ENCODE measurements around the gene ADGRV1. TPM values are rescaled to one million over a fixed set of nuclear protein-coding genes. Genes with fewer than 3 reads are reported as not detected.

The ADGRV1 gene
- polyA plus RNA-seq, 1 donor from 2014 or later: 3.7 TPM

DNA sequence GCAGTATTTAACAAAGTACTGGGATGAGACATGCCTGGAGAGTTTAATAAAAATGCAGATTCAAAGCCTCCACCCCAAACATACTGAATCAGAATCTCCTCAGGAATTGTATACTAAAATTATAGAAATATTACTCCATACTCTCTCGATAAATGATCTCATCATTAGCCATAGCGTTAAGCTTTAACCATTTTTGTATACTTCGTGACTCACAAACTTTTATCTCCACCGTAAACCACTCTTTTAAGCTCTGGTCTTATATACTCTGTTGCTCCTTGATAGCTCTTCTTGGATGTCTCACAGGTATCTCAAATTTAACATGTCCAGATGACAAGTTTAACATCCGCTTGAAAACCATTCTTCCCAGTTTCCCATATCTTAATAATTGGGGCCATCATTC is 327.8 kb downstream of the ADGRV1 start:
- Histone ChIP-seq H2AFZ (ENCODE audit: low read depth, low read length) (no peak overlapping the region), H3K4me2 (ENCODE audit: low read length) (no peak overlapping the region), H3K27ac (ENCODE audit: low read length) (no peak overlapping the region), H3K27me3 (ENCODE audit: insufficient read depth, low read depth, low read length) (no peaks in the 10 kb centered on the region), H3F3A (ENCODE audit: insufficient read depth, low read length, poor library complexity, severe bottlenecking) (no peaks in the 10 kb centered on the region), H4K20me1 (ENCODE audit: insufficient read depth) (no peaks in the 10 kb centered on the region), H3K4me3 (ENCODE audit: low read length) (no peak overlapping the region), H3K9me2 (ENCODE audit: insufficient read depth, low read length) (no peaks in the 10 kb centered on the region), H3K79me2 (replicated peaks; ENCODE audit: insufficient read depth, low read length) (no peaks in the 10 kb centered on the region), H3K9me3 (ENCODE audit: low read length) (no peaks in the 10 kb centered on the region), H3K9ac (ENCODE audit: low read length) (no peak overlapping the region), H3K36me3 (ENCODE audit: insufficient read depth, low read length) (no peaks in the 10 kb centered on the region)
- TF ChIP-seq EZH2 (IDR thresholded peaks at IDR 0.05; ENCODE audit: borderline replicate concordance, insufficient read depth, low read length, poor library complexity, severe bottlenecking) (no peak), RAD21 (conservative IDR thresholded peaks at IDR 0.05) (no peak), POLR2AphosphoS5 (IDR thresholded peaks at IDR 0.05) (no peak), MXI1 (conservative IDR thresholded peaks at IDR 0.05; ENCODE audit: poor library complexity, severe bottlenecking) (no peak), CTCF (IDR thresholded peaks at IDR 0.05; ENCODE audit: poor library complexity, severe bottlenecking) (no peak), EP300 (conservative IDR thresholded peaks at IDR 0.05; ENCODE audit: poor library complexity, severe bottlenecking) (no peak), SMC3 (conservative IDR thresholded peaks at IDR 0.05; ENCODE audit: poor library complexity) (no peak), TAF1 (IDR thresholded peaks at IDR 0.05; ENCODE audit: low read depth) (no peak)
- TF ChIP-seq, protein P1, sequence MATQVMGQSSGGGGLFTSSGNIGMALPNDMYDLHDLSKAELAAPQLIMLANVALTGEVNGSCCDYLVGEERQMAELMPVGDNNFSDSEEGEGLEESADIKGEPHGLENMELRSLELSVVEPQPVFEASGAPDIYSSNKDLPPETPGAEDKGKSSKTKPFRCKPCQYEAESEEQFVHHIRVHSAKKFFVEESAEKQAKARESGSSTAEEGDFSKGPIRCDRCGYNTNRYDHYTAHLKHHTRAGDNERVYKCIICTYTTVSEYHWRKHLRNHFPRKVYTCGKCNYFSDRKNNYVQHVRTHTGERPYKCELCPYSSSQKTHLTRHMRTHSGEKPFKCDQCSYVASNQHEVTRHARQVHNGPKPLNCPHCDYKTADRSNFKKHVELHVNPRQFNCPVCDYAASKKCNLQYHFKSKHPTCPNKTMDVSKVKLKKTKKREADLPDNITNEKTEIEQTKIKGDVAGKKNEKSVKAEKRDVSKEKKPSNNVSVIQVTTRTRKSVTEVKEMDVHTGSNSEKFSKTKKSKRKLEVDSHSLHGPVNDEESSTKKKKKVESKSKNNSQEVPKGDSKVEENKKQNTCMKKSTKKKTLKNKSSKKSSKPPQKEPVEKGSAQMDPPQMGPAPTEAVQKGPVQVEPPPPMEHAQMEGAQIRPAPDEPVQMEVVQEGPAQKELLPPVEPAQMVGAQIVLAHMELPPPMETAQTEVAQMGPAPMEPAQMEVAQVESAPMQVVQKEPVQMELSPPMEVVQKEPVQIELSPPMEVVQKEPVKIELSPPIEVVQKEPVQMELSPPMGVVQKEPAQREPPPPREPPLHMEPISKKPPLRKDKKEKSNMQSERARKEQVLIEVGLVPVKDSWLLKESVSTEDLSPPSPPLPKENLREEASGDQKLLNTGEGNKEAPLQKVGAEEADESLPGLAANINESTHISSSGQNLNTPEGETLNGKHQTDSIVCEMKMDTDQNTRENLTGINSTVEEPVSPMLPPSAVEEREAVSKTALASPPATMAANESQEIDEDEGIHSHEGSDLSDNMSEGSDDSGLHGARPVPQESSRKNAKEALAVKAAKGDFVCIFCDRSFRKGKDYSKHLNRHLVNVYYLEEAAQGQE (IDR thresholded peaks at IDR 0.05; ENCODE audit: borderline replicate concordance): no peak

- no peak overlapping the region for H2AFZ ChIP-seq (ENCODE audit: low read depth, low read length)
- H3F3A ChIP-seq (ENCODE audit: insufficient read depth, low read length, poor library complexity, severe bottlenecking): no peaks in the 10 kb centered on the region
- H3K4me3 ChIP-seq (ENCODE audit: low read length): no peak overlapping the region
- H3K36me3 ChIP-seq (ENCODE audit: insufficient read depth, low read length): no peaks in the 10 kb centered on the region
- no peaks in the 10 kb centered on the region for H4K20me1 ChIP-seq (ENCODE audit: insufficient read depth)
- no peak overlapping the region for H3K27ac ChIP-seq (ENCODE audit: low read length)
- H3K79me2 ChIP-seq (replicated peaks; ENCODE audit: insufficient read depth, low read length): no peaks in the 10 kb centered on the region
- H3K9ac ChIP-seq (ENCODE audit: low read length): no peak overlapping the region
- no peaks in the 10 kb centered on the region for H3K9me2 ChIP-seq (ENCODE audit: insufficient read depth, low read length)
- H3K4me2 ChIP-seq (ENCODE audit: low read length): no peak overlapping the region
- no peaks in the 10 kb centered on the region for H3K27me3 ChIP-seq (ENCODE audit: insufficient read depth, low read depth, low read length)
- no peaks in the 10 kb centered on the region for H3K9me3 ChIP-seq (ENCODE audit: low read length)
- TF ChIP-seq, protein P1 (IDR thresholded peaks at IDR 0.05; ENCODE audit: borderline replicate concordance): no peak
- TF ChIP-seq TAF1 (IDR thresholded peaks at IDR 0.05; ENCODE audit: low read depth): no peak
- no peak for TF ChIP-seq MXI1 (conservative IDR thresholded peaks at IDR 0.05; ENCODE audit: poor library complexity, severe bottlenecking)
- TF ChIP-seq POLR2AphosphoS5 (IDR thresholded peaks at IDR 0.05): no peak
- no peak for TF ChIP-seq CTCF (IDR thresholded peaks at IDR 0.05; ENCODE audit: poor library complexity, severe bottlenecking)
- TF ChIP-seq SMC3 (conservative IDR thresholded peaks at IDR 0.05; ENCODE audit: poor library complexity): no peak
- TF ChIP-seq RAD21 (conservative IDR thresholded peaks at IDR 0.05): no peak
- no peak for TF ChIP-seq EP300 (conservative IDR thresholded peaks at IDR 0.05; ENCODE audit: poor library complexity, severe bottlenecking)
- TF ChIP-seq EZH2 (IDR thresholded peaks at IDR 0.05; ENCODE audit: borderline replicate concordance, insufficient read depth, low read length, poor library complexity, severe bottlenecking): no peak
Measured at GRCh38 chr5:90888511-90889324, 330.1 kb downstream of the ADGRV1 start.

Data from neural cell (in vitro differentiated cells).